ENCODE results near the gene ATP13A3.
"Not testable (repeated sequence)": the region's sequence is repeated elsewhere in the genome, so short reads cannot be mapped to it uniquely, and the experiment has no call there.

ATP13A3 gene

GRCh38 chr3:194497799-194498575 is 11.2 kb upstream of the ATP13A3 start:
- no peak for FAIRE-seq

GRCh38 chr3:194496217-194496919 is 9.6 kb upstream of the ATP13A3 start:
- no peak for FAIRE-seq

- no peak for FAIRE-seq
Measured at GRCh38 chr3:194494951-194495374, 8.2 kb upstream of the ATP13A3 start.

- not testable (repeated sequence) for FAIRE-seq
Measured at GRCh38 chr3:194493995-194494927, 7.5 kb upstream of the ATP13A3 start.

- no peak for FAIRE-seq
Measured at GRCh38 chr3:194492001-194492400, 5.2 kb upstream of the ATP13A3 start.

GRCh38 chr3:194489736-194490612 is 3.2 kb upstream of the ATP13A3 start:
- FAIRE-seq = no peak

- FAIRE-seq = no peak
Measured at GRCh38 chr3:194488055-194488742, 1.4 kb upstream of the ATP13A3 start.

GRCh38 chr3:194487289-194488054 is 670 bp upstream of the ATP13A3 start:
- no peak for FAIRE-seq

- no peak for FAIRE-seq
Measured at GRCh38 chr3:194485881-194486539, 792 bp downstream of the ATP13A3 start.

- no peak for FAIRE-seq
Measured at GRCh38 chr3:194485468-194485880, 1.3 kb downstream of the ATP13A3 start.

- FAIRE-seq = no peak
Measured at GRCh38 chr3:194484614-194485013, 2.2 kb downstream of the ATP13A3 start.

GRCh38 chr3:194483850-194484249 is 3.0 kb downstream of the ATP13A3 start:
- no peak for FAIRE-seq

- not testable (repeated sequence) for FAIRE-seq
Measured at GRCh38 chr3:194482830-194483229, 4.0 kb downstream of the ATP13A3 start.

GRCh38 chr3:194482196-194482593 is 4.6 kb downstream of the ATP13A3 start:
- no peak for FAIRE-seq

GRCh38 chr3:194481525-194482195 is 5.1 kb downstream of the ATP13A3 start:
- FAIRE-seq = no peak

GRCh38 chr3:194481103-194481502 is 5.7 kb downstream of the ATP13A3 start:
- no peak for FAIRE-seq

- FAIRE-seq = no peak
Measured at GRCh38 chr3:194476784-194477183, 10.0 kb downstream of the ATP13A3 start.

GRCh38 chr3:194475978-194476377 is 10.8 kb downstream of the ATP13A3 start:
- FAIRE-seq = no peak

GRCh38 chr3:194475138-194475932 is 11.5 kb downstream of the ATP13A3 start:
- FAIRE-seq = no peak

All from A204.1 (cell line).